ENCODE results near the gene SETMAR.

DNA sequence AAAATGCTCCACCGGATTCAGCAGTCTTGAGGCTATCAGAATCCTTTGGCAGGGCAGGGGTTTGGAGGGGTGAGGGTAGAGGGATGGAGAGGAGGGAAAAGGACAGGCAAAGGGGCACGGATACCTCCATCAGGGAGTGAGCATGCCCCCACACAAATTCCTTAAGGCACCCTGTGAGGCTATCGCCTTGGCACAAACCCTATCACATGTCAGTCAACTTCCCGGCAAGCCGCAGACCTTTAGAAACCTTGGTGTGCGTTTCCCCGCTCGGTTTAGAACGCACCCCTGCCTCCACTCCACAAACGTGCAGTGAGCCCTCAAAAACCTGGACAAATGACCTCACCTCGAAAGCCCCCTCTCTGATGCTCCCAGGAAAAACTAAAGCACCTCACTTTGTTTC is 422 bp upstream of the SETMAR start:
- TF ChIP-seq, protein P1, sequence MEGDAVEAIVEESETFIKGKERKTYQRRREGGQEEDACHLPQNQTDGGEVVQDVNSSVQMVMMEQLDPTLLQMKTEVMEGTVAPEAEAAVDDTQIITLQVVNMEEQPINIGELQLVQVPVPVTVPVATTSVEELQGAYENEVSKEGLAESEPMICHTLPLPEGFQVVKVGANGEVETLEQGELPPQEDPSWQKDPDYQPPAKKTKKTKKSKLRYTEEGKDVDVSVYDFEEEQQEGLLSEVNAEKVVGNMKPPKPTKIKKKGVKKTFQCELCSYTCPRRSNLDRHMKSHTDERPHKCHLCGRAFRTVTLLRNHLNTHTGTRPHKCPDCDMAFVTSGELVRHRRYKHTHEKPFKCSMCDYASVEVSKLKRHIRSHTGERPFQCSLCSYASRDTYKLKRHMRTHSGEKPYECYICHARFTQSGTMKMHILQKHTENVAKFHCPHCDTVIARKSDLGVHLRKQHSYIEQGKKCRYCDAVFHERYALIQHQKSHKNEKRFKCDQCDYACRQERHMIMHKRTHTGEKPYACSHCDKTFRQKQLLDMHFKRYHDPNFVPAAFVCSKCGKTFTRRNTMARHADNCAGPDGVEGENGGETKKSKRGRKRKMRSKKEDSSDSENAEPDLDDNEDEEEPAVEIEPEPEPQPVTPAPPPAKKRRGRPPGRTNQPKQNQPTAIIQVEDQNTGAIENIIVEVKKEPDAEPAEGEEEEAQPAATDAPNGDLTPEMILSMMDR (IDR thresholded peaks at IDR 0.05) = no peak
- TF ChIP-seq POLR2A (IDR thresholded peaks at IDR 0.05) = no peak

All from heart left ventricle (tissue), 13 donors.